HG03565 (cell line): Measurements from ENCODE around the gene WFS1.

Source experiments
- ATAC-seq: cut with Tn5 transposase; IDR thresholded peaks from one replicate; pipeline ENCODE4 v1.9.1; 2021; ENCODE audit warnings: mild to moderate bottlenecking, moderate library complexity; ENCODE audit not compliant: unreplicated experiment

The WFS1 gene

GRCh38 chr4:6233929-6234328 is 35.7 kb upstream of the WFS1 start:
- ATAC-seq, result no peak

- no peak for ATAC-seq
Measured at GRCh38 chr4:6235012-6235411, 34.6 kb upstream of the WFS1 start.

- no peak for ATAC-seq
Measured at GRCh38 chr4:6235901-6236640, 33.6 kb upstream of the WFS1 start.

- ATAC-seq, result no peak
Measured at GRCh38 chr4:6236816-6237390, 32.7 kb upstream of the WFS1 start.

- no peak for ATAC-seq
Measured at GRCh38 chr4:6239486-6239885, 30.2 kb upstream of the WFS1 start.

GRCh38 chr4:6239968-6240367 is 29.7 kb upstream of the WFS1 start:
- no peak for ATAC-seq

GRCh38 chr4:6241062-6241845 is 28.4 kb upstream of the WFS1 start:
- no peak for ATAC-seq

- ATAC-seq, result no peak
Measured at GRCh38 chr4:6242271-6243029, 27.2 kb upstream of the WFS1 start.

- no peak for ATAC-seq
Measured at GRCh38 chr4:6245246-6246169, 24.1 kb upstream of the WFS1 start.

GRCh38 chr4:6246170-6246634 is 23.4 kb upstream of the WFS1 start:
- ATAC-seq, result no peak

- ATAC-seq, result no peak
Measured at GRCh38 chr4:6248394-6248793, 21.3 kb upstream of the WFS1 start.

- no peak for ATAC-seq
Measured at GRCh38 chr4:6250235-6250983, 19.2 kb upstream of the WFS1 start.

GRCh38 chr4:6250984-6251295 is 18.7 kb upstream of the WFS1 start:
- no peak for ATAC-seq

- ATAC-seq, result no peak
Measured at GRCh38 chr4:6251365-6251764, 18.3 kb upstream of the WFS1 start.

GRCh38 chr4:6252051-6252450 is 17.6 kb upstream of the WFS1 start:
- no peak for ATAC-seq

- ATAC-seq, result no peak
Measured at GRCh38 chr4:6253111-6253510, 16.5 kb upstream of the WFS1 start.

- ATAC-seq, result no peak
Measured at GRCh38 chr4:6253961-6254360, 15.7 kb upstream of the WFS1 start.

- no peak for ATAC-seq
Measured at GRCh38 chr4:6256141-6256540, 13.5 kb upstream of the WFS1 start.

- no peak for ATAC-seq
Measured at GRCh38 chr4:6257247-6258025, 12.2 kb upstream of the WFS1 start.
